Endothelial cell of umbilical vein (primary cell): ENCODE results near the gene LILRA1. TPM values are rescaled to one million over a fixed set of nuclear protein-coding genes. Genes with fewer than 3 reads are reported as not detected.
"Not testable (repeated sequence)": the region's sequence is repeated elsewhere in the genome, so short reads cannot be mapped to it uniquely, and the experiment has no call there.

ENCODE experiments used
- BruUV-seq: library from RNA; stranded (reverse); fragments of 400-500 nt; replicated peaks from 2 replicates; lab custom pipeline; 2021; lab: Mats Ljungman, UMichigan
- CTCF ChIA-PET: fragments of 300-600, 350-600 bp; sonication (Branson Sonifier 250); formaldehyde crosslinking; loops from one replicate; lab custom pipeline; 2021; ENCODE audit warnings: antibody characterized with exemption, inconsistent platforms; lab: Charles Lee
- POLR2A ChIA-PET: fragments of 300-600, 350-600 bp; sonication (Branson Sonifier 250); formaldehyde crosslinking; loops from one replicate; lab custom pipeline; 2021; ENCODE audit warnings: antibody characterized with exemption, inconsistent platforms; lab: Charles Lee
- DNase-seq: peaks from one replicate; pipeline ENCODE4 v3.0.0-alpha.2; 2011; ENCODE audit warnings: low read depth, low spot score
- FAIRE-seq: peaks from 2 replicates; lab custom pipeline; 2011; peaks lifted over from hg19 to GRCh38; lab: Jason Lieb, UNC
- H2AFZ ChIP-seq: 2 replicates; pipeline ENCODE4 v1.6.0; 2012; ENCODE audit warnings: low read depth, low read length, control low read depth, inconsistent platforms
- H3K27ac ChIP-seq: 2 replicates; pipeline ENCODE4 v1.5.1; 2011; ENCODE audit warnings: low read depth, mild to moderate bottlenecking, control low read depth, low read length, moderate library complexity; ENCODE audit not compliant: insufficient read depth
- H3K27me3 ChIP-seq, 2 experiments: 2 replicates each; pipeline versions ENCODE4 v1.6.0 to v1.6.1; 2011; ENCODE audit warnings: low read length in 2 of 2, mixed read lengths in 1 of 2; ENCODE audit not compliant: control insufficient read depth in 2 of 2, insufficient read depth in 2 of 2
- H3K36me3 ChIP-seq, 2 experiments: 2 replicates in 1 of 2; 3 replicates in 1 of 2; pipeline ENCODE4 v1.5.1; 2011; ENCODE audit warnings: low read length in 2 of 2, mild to moderate bottlenecking in 1 of 2, moderate library complexity in 1 of 2; ENCODE audit not compliant: control insufficient read depth in 2 of 2, insufficient read depth in 2 of 2; ENCODE audit errors: extremely low read depth in 1 of 2
- H3K4me1 ChIP-seq: 3 replicates; pipeline ENCODE4 v1.5.1; 2011; ENCODE audit warnings: mild to moderate bottlenecking, low read length; ENCODE audit not compliant: control insufficient read depth, insufficient read depth; ENCODE audit errors: extremely low read depth
- H3K4me2 ChIP-seq: 2 replicates; pipeline ENCODE4 v1.6.1; 2011; ENCODE audit warnings: low read length, control low read depth, mixed read lengths; ENCODE audit not compliant: insufficient read depth
- H3K4me3 ChIP-seq, 3 experiments: fragments of 200-600 bp in 1 of 3; sonication (generic), shearing (Covaris generic) in 1 of 3; replicated peaks in 1 of 3; 2 replicates each; pipeline ENCODE4 v1.5.1; 2011 to 2016; ENCODE audit warnings: control low read depth in 3 of 3, low read length in 3 of 3, mild to moderate bottlenecking in 2 of 3, inconsistent platforms in 1 of 3, low read depth in 1 of 3, moderate library complexity in 1 of 3; ENCODE audit not compliant: insufficient read depth in 1 of 3
- H3K79me2 ChIP-seq: 2 replicates; pipeline ENCODE4 v1.6.0; 2012; ENCODE audit warnings: low read length, inconsistent platforms; ENCODE audit not compliant: control insufficient read depth, insufficient read depth
- H3K9ac ChIP-seq: replicated peaks from 2 replicates; pipeline ENCODE3; 2011; ENCODE audit warnings: low read length, control low read depth; ENCODE audit not compliant: insufficient read depth; ENCODE audit errors: extremely low read depth
- H3K9me1 ChIP-seq: replicated peaks from 3 replicates; pipeline ENCODE4 v1.6.0; 2011; ENCODE audit warnings: mild to moderate bottlenecking, low read length; ENCODE audit not compliant: control insufficient read depth, insufficient read depth; ENCODE audit errors: extremely low read depth
- H3K9me3 ChIP-seq: replicated peaks from 2 replicates; pipeline ENCODE4 v1.5.1; 2012; ENCODE audit warnings: low read length, inconsistent platforms; ENCODE audit not compliant: control insufficient read depth, insufficient read depth
- H4K20me1 ChIP-seq: replicated peaks from 2 replicates; pipeline ENCODE3; 2011; ENCODE audit warnings: mild to moderate bottlenecking, low read length; ENCODE audit not compliant: control insufficient read depth, insufficient read depth; ENCODE audit errors: extremely low read depth
- EZH2 ChIP-seq: IDR thresholded peaks from 2 replicates; pipeline ENCODE4 v1.6.1; 2012; ENCODE audit warnings: borderline replicate concordance, low read depth, mild to moderate bottlenecking, moderate library complexity, low read length, inconsistent platforms; ENCODE audit not compliant: severe bottlenecking
- FOS ChIP-seq: IDR thresholded peaks from 2 replicates; pipeline ENCODE4 v1.6.1; 2011; ENCODE audit warnings: mild to moderate bottlenecking, low read length, moderate library complexity, borderline replicate concordance; ENCODE audit not compliant: insufficient read depth
- GATA2 ChIP-seq: IDR thresholded peaks from 2 replicates; pipeline ENCODE4 v1.7.0; 2011; ENCODE audit warnings: low read depth, mild to moderate bottlenecking, moderate library complexity, mixed read lengths, low read length; ENCODE audit not compliant: insufficient read length, insufficient read depth
- JUN ChIP-seq: IDR thresholded peaks from 2 replicates; pipeline ENCODE4 v1.6.1; 2011; ENCODE audit warnings: borderline replicate concordance, low read depth; ENCODE audit not compliant: insufficient read length, insufficient read depth
- MYC ChIP-seq: IDR thresholded peaks from one replicate; pipeline ENCODE4 v1.6.1; 2011; ENCODE audit warnings: mild to moderate bottlenecking, low read depth, low read length
- POLR2A ChIP-seq: IDR thresholded peaks from 2 replicates; pipeline ENCODE4 v1.6.1; 2012; ENCODE audit warnings: low read depth, mild to moderate bottlenecking, control low read depth, low read length
- POLR2AphosphoS5 ChIP-seq: IDR thresholded peaks from 2 replicates; pipeline ENCODE4 v1.6.1; 2012; ENCODE audit warnings: low read depth, mild to moderate bottlenecking, control low read depth, low read length, moderate library complexity; ENCODE audit not compliant: insufficient read depth
- dilution Hi-C: fragments of 300-500 bp; cut with MboI; formaldehyde crosslinking; loops from one replicate; pipeline ENCODE4 v1.15.0; 2019; ENCODE audit warnings: low sequenced_read_pairs; ENCODE audit not compliant: extremely low pct_ligation_motif_present
- intact Hi-C: fragments of 100-400 bp; cut with micrococcal nuclease; formaldehyde crosslinking; loops from one replicate; pipeline ENCODE4 v1.10.0; 2022
- polyA plus RNA-seq, 4 experiments: library from polyadenylated mRNA; depleted of rRNA in 3 of 4; stranded (reverse) in 3 of 4; unstranded in 1 of 4; fragments of >200 nt; gene quantifications; 2 replicates each; pipeline versions ENCODE4 v1.2.1 to v1.2.3, GENCODE V29; 2011 to 2012; ENCODE audit warnings: missing spikeins in 1 of 4
- total RNA-seq: library from RNA; stranded (reverse); gene quantifications from 2 replicates; pipeline ENCODE4 v1.2.3, GENCODE V29; 2021
- TF ChIP-seq, protein P1 (sequence below): IDR thresholded peaks from 2 replicates; pipeline ENCODE4 v1.6.1; 2011; ENCODE audit not compliant: insufficient read depth, insufficient read length
- TF ChIP-seq, protein P2 (sequence below), 2 donors: IDR thresholded peaks; 1 replicate in 1 of 2; 2 replicates in 1 of 2; pipeline ENCODE4 v1.5.1; 2011; ENCODE audit warnings: low read length in 2 of 2, mild to moderate bottlenecking in 2 of 2, moderate library complexity in 2 of 2, control low read depth in 1 of 2, inconsistent platforms in 1 of 2, low read depth in 1 of 2; ENCODE audit not compliant: insufficient read depth in 1 of 2; ENCODE audit errors: extremely low read depth in 1 of 2

LILRA1 gene
- total and polyA plus RNA-seq, 2 donors (not counting 3 experiments of a cell fraction or from before 2014, with no cell fraction given): not detected

DNA sequence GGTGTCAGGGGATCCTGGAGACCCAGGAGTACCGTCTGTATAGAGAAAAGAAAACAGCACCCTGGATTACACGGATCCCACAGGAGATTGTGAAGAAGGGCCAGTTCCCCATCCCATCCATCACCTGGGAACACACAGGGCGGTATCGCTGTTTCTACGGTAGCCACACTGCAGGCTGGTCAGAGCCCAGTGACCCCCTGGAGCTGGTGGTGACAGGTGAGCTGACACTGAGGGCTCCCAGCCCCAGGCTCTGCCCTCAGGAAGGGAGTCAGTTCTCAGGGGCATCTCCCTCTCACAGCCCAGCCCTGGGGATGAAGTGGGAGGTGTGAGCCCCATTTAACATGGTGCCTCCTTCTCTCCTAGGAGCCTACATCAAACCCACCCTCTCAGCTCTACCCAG is 1.3 kb downstream of the LILRA1 start:
- no peaks in the 10 kb centered on the region for H3K9me1 ChIP-seq
- ChIA-PET CTCF (no interaction called here), POLR2A (no interaction called here)
- no peak overlapping the region for H3K4me2 ChIP-seq
- no peaks in the 10 kb centered on the region for H3K4me1 ChIP-seq
- H3K27me3 ChIP-seq: no peaks in the 10 kb centered on the region
- no peak overlapping the region for H3K27ac ChIP-seq
- dilution Hi-C loops: no loop called here
- intact Hi-C loops: no loop called here
- no TSS peak for BruUV-seq
- FAIRE-seq: no peak
- H3K9ac ChIP-seq: no peak overlapping the region
- TF ChIP-seq GATA2 (no peak), POLR2AphosphoS5 (no peak), MYC (no peak), EZH2 (no peak), POLR2A (no peak), JUN (no peak), FOS (no peak)
- TF ChIP-seq, protein P1, sequence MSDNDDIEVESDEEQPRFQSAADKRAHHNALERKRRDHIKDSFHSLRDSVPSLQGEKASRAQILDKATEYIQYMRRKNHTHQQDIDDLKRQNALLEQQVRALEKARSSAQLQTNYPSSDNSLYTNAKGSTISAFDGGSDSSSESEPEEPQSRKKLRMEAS: no peak
- TF ChIP-seq, protein P2, sequence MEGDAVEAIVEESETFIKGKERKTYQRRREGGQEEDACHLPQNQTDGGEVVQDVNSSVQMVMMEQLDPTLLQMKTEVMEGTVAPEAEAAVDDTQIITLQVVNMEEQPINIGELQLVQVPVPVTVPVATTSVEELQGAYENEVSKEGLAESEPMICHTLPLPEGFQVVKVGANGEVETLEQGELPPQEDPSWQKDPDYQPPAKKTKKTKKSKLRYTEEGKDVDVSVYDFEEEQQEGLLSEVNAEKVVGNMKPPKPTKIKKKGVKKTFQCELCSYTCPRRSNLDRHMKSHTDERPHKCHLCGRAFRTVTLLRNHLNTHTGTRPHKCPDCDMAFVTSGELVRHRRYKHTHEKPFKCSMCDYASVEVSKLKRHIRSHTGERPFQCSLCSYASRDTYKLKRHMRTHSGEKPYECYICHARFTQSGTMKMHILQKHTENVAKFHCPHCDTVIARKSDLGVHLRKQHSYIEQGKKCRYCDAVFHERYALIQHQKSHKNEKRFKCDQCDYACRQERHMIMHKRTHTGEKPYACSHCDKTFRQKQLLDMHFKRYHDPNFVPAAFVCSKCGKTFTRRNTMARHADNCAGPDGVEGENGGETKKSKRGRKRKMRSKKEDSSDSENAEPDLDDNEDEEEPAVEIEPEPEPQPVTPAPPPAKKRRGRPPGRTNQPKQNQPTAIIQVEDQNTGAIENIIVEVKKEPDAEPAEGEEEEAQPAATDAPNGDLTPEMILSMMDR (IDR thresholded peaks at IDR 0.05; ENCODE audit: extremely low read depth in 1 of 2, insufficient read depth in 1 of 2, low read depth in 1 of 2, low read length in 2 of 2): no peak
- no peaks in the 10 kb centered on the region for H3K36me3 ChIP-seq
- H4K20me1 ChIP-seq: no peaks in the 10 kb centered on the region
- no peak overlapping the region for H2AFZ ChIP-seq
- H3K9me3 ChIP-seq: no peaks in the 10 kb centered on the region
- no peak overlapping the region for H3K4me3 ChIP-seq
- no peaks in the 10 kb centered on the region for H3K79me2 ChIP-seq
- no peak for DNase-seq

DNA sequence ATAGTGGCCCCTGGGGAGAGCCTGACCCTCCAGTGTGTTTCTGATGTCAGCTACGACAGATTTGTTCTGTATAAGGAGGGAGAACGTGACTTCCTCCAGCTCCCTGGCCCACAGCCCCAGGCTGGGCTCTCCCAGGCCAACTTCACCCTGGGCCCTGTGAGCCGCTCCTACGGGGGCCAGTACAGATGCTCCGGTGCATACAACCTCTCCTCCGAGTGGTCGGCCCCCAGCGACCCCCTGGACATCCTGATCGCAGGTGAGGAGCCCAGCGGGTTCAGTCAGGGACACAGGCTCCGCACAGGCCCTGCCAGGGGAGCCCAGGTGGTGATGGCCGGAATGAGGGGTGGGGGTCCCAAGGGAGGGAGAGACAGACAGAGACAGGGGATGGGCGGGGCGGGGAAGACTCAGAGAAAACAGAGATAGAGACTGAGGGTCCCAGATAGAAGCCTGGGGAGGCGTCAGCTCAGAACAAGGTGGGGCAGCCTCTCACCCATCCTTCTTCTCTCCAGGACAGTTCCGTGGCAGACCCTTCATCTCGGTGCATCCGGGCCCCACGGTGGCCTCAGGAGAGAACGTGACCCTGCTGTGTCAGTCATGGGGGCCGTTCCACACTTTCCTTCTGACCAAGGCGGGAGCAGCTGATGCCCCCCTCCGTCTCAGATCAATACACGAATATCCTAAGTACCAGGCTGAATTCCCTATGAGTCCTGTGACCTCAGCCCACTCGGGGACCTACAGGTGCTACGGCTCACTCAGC is 2.4 kb downstream of the LILRA1 start:
- H4K20me1 ChIP-seq, H2AFZ ChIP-seq, BruUV-seq, H3K9me1 ChIP-seq, H3K79me2 ChIP-seq, FAIRE-seq, CTCF ChIA-PET, POLR2A ChIA-PET, H3K4me1 ChIP-seq, H3K27ac ChIP-seq, DNase-seq, H3K9ac ChIP-seq, H3K4me2 ChIP-seq, intact Hi-C loops, H3K4me3 ChIP-seq, H3K36me3 ChIP-seq, H3K9me3 ChIP-seq, dilution Hi-C loops, H3K27me3 ChIP-seq: not testable (repeated sequence)
